B cell (primary cell): ENCODE measurements around the gene GIMAP5.

ENCODE experiments used
- EZH2 ChIP-seq: IDR thresholded peaks from 2 replicates; pipeline ENCODE4 v1.6.1; 2012; ENCODE audit warnings: borderline replicate concordance, low read depth, mild to moderate bottlenecking, moderate library complexity, low read length; ENCODE audit not compliant: insufficient read depth, poor library complexity, severe bottlenecking
- TF ChIP-seq, protein P1 (sequence below): fragments of 200-600 bp; IDR thresholded peaks from one replicate; pipeline ENCODE4 v1.8.0; 2022; ENCODE audit warnings: antibody characterized with exemption, mild to moderate bottlenecking

DNA sequence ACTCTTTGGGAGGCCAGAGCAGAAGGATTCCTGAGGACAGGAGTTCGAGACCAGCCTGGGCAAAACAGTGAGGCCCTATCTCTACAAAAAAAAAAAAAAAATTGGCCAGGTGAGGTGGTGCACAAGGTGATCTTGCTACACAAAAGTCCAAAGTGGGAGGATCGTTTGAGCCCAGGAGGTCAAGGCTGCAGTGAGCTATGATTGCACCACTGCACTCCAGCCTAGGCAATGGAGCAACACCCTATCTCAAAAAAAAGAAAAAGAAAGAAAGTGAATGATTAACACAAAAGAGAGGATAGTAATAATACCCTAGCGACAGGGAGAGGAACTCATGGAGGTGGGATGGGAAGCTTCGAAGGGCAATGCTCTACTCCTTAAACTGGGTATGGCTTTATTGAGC, 32.5 kb downstream of the GIMAP5 start:
- TF ChIP-seq, protein P1, sequence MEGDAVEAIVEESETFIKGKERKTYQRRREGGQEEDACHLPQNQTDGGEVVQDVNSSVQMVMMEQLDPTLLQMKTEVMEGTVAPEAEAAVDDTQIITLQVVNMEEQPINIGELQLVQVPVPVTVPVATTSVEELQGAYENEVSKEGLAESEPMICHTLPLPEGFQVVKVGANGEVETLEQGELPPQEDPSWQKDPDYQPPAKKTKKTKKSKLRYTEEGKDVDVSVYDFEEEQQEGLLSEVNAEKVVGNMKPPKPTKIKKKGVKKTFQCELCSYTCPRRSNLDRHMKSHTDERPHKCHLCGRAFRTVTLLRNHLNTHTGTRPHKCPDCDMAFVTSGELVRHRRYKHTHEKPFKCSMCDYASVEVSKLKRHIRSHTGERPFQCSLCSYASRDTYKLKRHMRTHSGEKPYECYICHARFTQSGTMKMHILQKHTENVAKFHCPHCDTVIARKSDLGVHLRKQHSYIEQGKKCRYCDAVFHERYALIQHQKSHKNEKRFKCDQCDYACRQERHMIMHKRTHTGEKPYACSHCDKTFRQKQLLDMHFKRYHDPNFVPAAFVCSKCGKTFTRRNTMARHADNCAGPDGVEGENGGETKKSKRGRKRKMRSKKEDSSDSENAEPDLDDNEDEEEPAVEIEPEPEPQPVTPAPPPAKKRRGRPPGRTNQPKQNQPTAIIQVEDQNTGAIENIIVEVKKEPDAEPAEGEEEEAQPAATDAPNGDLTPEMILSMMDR, result no peak
- TF ChIP-seq EZH2, result no peak
